GM19035 (cell line): ENCODE results near the gene GOLGA8J.
"Not testable (repeated sequence)": the region's sequence is repeated elsewhere in the genome, so short reads cannot be mapped to it uniquely, and the experiment has no call there.

Experiments used
- ATAC-seq: cut with Tn5 transposase; IDR thresholded peaks from one replicate; pipeline ENCODE4 v1.9.1; 2021; ENCODE audit not compliant: unreplicated experiment

GOLGA8J gene

DNA sequence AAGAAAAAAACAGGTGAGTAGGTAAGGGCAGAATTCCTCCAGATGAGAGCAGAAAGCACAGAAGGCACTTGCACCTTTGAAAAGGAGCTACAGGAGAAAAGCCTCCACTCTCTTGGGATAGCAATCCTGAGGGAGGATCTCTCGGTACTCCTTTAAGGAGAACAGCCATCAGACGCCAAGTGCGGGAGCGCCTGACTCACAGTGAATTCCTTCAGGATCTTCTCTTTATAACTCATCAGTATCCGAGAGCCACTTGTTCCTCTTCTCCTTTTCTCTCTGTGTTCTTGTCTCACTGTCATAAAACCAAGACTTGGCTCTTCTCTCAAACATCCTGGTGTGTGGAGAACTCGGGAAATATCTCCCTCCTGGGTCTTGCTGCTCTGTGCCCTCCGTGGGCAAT, 10.1 kb upstream of the GOLGA8J start:
- ATAC-seq, result no peak

DNA sequence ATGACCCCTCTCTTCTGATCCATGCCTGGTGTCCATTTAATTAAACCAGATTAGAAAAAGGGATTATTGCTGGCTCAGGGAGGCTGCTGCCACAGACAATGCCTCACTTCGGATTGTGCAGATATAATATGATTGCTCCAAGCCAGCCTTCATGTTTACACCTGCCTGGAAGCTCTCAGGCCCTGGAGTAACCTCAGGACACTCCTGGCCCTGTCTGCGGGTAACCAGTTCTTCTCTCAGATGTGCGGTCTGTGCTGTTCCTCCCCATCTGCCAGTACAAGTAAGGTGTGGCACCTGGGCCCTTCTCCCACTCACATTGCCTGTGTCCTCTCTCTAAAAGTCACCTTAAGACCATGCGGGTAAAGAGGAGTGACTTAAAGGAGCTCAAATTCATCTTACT, 8.8 kb upstream of the GOLGA8J start:
- no peak for ATAC-seq

DNA sequence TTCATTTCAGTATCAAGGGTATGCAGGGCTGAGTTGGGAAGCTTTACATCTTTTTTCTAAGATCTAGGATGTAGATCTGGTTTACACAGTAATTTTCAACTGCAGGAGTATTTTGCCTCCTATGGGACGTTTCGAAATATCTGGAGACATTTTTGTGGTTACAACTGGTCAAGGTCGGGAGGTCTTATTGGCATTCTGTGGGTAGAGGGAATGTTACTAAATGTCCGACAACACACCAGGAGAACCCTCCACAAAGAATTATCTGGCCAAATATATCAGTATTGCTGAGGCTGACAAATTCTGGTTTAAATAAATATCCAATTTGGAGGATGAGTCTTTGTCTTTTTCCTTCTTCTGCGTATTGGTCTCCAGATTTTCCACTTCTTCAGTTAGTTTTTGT, 1.9 kb upstream of the GOLGA8J start:
- ATAC-seq, result not testable (repeated sequence)

- ATAC-seq, result not testable (repeated sequence)
Observed at GRCh38 chr15:30097827-30098226, 15.1 kb downstream of the GOLGA8J start.

DNA sequence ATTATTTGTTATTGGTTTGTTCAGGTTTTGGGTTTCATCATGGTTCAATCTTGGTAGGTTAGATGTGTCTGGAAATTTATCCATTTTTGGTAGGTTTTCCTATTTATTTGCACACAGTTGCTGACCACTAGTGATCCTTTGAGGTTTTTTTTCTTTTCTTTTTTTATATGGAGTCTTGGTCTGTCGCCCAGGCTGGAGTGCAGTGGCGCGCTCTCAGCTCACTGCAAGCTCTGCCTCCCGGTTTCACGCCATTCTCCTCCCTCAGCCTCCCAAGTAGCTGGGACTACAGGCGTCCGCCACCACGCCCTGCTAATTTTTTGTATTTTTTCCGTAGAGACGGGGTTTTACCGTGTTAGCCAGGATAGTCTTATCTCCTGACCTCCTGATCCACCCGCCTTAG, 20.1 kb downstream of the GOLGA8J start:
- ATAC-seq, result not testable (repeated sequence)

- ATAC-seq, result not testable (repeated sequence)
Observed at GRCh38 chr15:30103941-30104507, 21.3 kb downstream of the GOLGA8J start.

- ATAC-seq, result not testable (repeated sequence)
Observed at GRCh38 chr15:30110591-30110990, 27.8 kb downstream of the GOLGA8J start.

DNA sequence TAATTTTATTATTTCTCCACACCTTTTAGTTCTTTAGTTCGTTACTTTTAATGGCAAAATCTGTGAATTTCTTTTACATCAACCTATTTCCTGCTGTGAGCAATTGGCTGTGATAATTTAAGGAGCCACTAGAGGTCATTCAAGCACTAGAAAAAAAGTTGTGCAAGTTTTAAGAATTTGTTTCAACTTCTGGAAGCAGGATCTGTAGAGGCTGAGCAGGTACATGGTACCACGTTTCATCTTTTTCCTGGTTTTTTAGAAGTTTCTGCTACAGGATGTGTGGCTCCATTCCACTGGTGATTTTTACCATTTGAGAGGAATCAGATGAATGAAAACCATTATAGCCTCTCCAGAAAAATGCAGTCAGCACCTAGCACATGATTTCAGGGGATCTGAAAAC, 47.3 kb downstream of the GOLGA8J start:
- ATAC-seq, result not testable (repeated sequence)

GRCh38 chr15:30134751-30135150, 52.0 kb downstream of the GOLGA8J start, which contains the start of gene GOLGA8T:
TSS of gene GOLGA8T (plus strand) at chr15:30135051. CDS start at chr15:30135149, 98 bp downstream.
- not testable (repeated sequence) for ATAC-seq
